ENCODE results near the gene PFKFB2. TPM values are rescaled to one million over a fixed set of nuclear protein-coding genes. Genes with fewer than 3 reads are reported as not detected.

Gene PFKFB2
- total and polyA plus RNA-seq, 2 of the 8 experiments (the other 6 are each of a cell fraction or from before 2014, with no cell fraction given) = 6.7 to 19.1 TPM

DNA sequence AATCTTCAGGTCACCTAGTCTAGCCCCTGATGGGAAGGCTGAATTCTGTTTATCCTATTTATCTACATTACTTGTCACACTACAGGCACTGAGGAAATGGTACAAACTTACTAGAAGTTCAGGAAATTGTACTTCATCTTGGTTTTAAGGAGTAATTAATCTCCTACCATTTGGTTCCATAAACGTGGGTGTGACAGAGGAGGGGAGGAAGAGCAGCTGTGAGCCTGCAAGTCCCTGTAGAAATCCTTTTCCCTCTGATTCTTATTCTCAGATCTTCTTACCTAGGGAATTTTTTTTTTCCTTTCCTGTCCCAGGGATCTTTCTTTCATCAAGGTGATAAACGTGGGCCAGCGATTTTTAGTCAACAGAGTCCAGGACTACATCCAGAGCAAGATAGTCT, 14.1 kb downstream of the PFKFB2 start:
- 84% methylated on average over 3 of the region's 3 CpGs; no CpG with 5 or more reads in 1 of the 2 experiments for WGBS, 2 experiments (ENCODE audit: extremely low coverage in 1 of 2, insufficient coverage in 1 of 2, insufficient read length in 1 of 2, insufficient replicate concordance in 2 of 2, low coverage in 1 of 2, low lambda C conversion rate in 2 of 2, missing lambda C conversion rate in 1 of 2)
- FAIRE-seq (no peak), DNase-seq (ENCODE audit: low read depth in 1 of 2, low spot score in 2 of 2) (no peak)
- peaks cover 3 to 52% (median 34%) of the 10 kb centered on the region in 4 experiments for H3K36me3 ChIP-seq (ENCODE audit: control insufficient read depth in 2 of 4, insufficient read depth in 4 of 4, low read length in 3 of 4)
- H2BK5ac ChIP-seq (ENCODE audit: low read depth, low read length) = no peak overlapping the region
- H2BK12ac ChIP-seq (ENCODE audit: low read depth, low read length) = no peak overlapping the region
- no peak overlapping the region for H3K56ac ChIP-seq (replicated peaks; ENCODE audit: insufficient read length, low read depth, low read length)
- POLR2A ChIA-PET (ENCODE audit: partially characterized antibody) = interaction anchor here (0.9 kb wide), 1 partner anchor 13 kb away, joined by 3 read pairs; no protein-coding TSS in a partner anchor
- H3K79me1 ChIP-seq (ENCODE audit: low read depth, low read length) = 0 out of 2 replicates have a peak, but pooled peaks cover 2% of the 10 kb centered on the region
- no peak overlapping the region for H3K4me3 ChIP-seq (ENCODE audit: extremely low read depth in 1 of 4, insufficient read depth in 2 of 4, low read depth in 3 of 4, low read length in 4 of 4)
- no peak overlapping the region for H3K23ac ChIP-seq (ENCODE audit: insufficient read length)
- H2AK5ac ChIP-seq (ENCODE audit: low read depth, low read length) = no peak overlapping the region
- no peak overlapping the region for H2AFZ ChIP-seq (ENCODE audit: low read length)
- H2BK20ac ChIP-seq (ENCODE audit: low read length) = no peak overlapping the region
- CTCF ChIA-PET (ENCODE audit: partially characterized antibody) = interaction anchor here (1.2 to 1.5 kb wide), 3 partner anchors 8 to 17 kb away, joined by 3 to 5 read pairs (median 4); no protein-coding TSS in a partner anchor
- H2BK15ac ChIP-seq (ENCODE audit: low read length) = no peak overlapping the region
- no peaks in the 10 kb centered on the region for H3K27me3 ChIP-seq (replicated peaks in 1 of 4; ENCODE audit: control insufficient read depth in 3 of 4, extremely low read depth in 1 of 4, insufficient read depth in 3 of 4, low read length in 3 of 4)
- H3K23me2 ChIP-seq (ENCODE audit: low read depth, low read length) = no peaks in the 10 kb centered on the region
- no peak overlapping the region for H3K9ac ChIP-seq (replicated peaks in 1 of 4; ENCODE audit: extremely low read depth in 1 of 4, low read depth in 3 of 4, low read length in 3 of 4)
- no peak overlapping the region for H4K8ac ChIP-seq (ENCODE audit: extremely low read depth, insufficient read depth, low read length)
- H3K79me2 ChIP-seq (ENCODE audit: control insufficient read depth in 1 of 2, insufficient read depth in 2 of 2, low read length in 2 of 2) = no peaks in the 10 kb centered on the region
- no peak for TF ChIP-seq CREB1 (IDR thresholded peaks at IDR 0.05)
- no peak for TF ChIP-seq KDM5A (IDR thresholded peaks at IDR 0.05; ENCODE audit: low read length)
- no peak for TF ChIP-seq SIX5 (IDR thresholded peaks at IDR 0.05; ENCODE audit: low read depth, low read length)
- no peak for TF ChIP-seq SIRT6 (IDR thresholded peaks at IDR 0.05; ENCODE audit: low read length)
- no peak for TF ChIP-seq CBX8 (IDR thresholded peaks at IDR 0.05; ENCODE audit: borderline replicate concordance, low read depth, low read length)
- no peak for TF ChIP-seq RXRA (IDR thresholded peaks at IDR 0.05; ENCODE audit: insufficient read depth, low read depth, low read length)
- no peak for TF ChIP-seq EGR1 (IDR thresholded peaks at IDR 0.05; ENCODE audit: borderline replicate concordance, low read depth, low read length)
- TF ChIP-seq, protein P1, sequence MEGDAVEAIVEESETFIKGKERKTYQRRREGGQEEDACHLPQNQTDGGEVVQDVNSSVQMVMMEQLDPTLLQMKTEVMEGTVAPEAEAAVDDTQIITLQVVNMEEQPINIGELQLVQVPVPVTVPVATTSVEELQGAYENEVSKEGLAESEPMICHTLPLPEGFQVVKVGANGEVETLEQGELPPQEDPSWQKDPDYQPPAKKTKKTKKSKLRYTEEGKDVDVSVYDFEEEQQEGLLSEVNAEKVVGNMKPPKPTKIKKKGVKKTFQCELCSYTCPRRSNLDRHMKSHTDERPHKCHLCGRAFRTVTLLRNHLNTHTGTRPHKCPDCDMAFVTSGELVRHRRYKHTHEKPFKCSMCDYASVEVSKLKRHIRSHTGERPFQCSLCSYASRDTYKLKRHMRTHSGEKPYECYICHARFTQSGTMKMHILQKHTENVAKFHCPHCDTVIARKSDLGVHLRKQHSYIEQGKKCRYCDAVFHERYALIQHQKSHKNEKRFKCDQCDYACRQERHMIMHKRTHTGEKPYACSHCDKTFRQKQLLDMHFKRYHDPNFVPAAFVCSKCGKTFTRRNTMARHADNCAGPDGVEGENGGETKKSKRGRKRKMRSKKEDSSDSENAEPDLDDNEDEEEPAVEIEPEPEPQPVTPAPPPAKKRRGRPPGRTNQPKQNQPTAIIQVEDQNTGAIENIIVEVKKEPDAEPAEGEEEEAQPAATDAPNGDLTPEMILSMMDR (IDR thresholded peaks at IDR 0.05; ENCODE audit: control extremely low read depth in 1 of 3, insufficient read depth in 1 of 3, low read depth in 1 of 3, low read length in 3 of 3) = no peak
- TF ChIP-seq SP2 (IDR thresholded peaks at IDR 0.05; ENCODE audit: low read length) = no peak
- TF ChIP-seq JUND (IDR thresholded peaks at IDR 0.05; ENCODE audit: low read length) = no peak
- H3K4ac ChIP-seq (replicated peaks; ENCODE audit: insufficient read length, low read depth, low read length) = no peak overlapping the region
- H4K5ac ChIP-seq (ENCODE audit: insufficient read length, low read depth, low read length) = no peak overlapping the region
- H2BK120ac ChIP-seq (replicated peaks; ENCODE audit: low read depth, low read length) = no peak overlapping the region
- no peak overlapping the region for H3K18ac ChIP-seq (ENCODE audit: extremely low read depth, low read length)
- no peaks in the 10 kb centered on the region for H3K4me1 ChIP-seq (replicated peaks in 1 of 4; ENCODE audit: control insufficient read depth in 3 of 4, insufficient read depth in 4 of 4, low read length in 3 of 4)
- H4K20me1 ChIP-seq (replicated peaks in 1 of 2; ENCODE audit: control insufficient read depth in 1 of 2, insufficient read depth in 2 of 2, low read length in 2 of 2) = peaks cover 0 to 2% of the 10 kb centered on the region in 2 experiments
- H3K27ac ChIP-seq (ENCODE audit: low read depth, low read length) = no peak overlapping the region
- H3K9me3 ChIP-seq (ENCODE audit: insufficient read depth in 2 of 2, low read depth in 1 of 2, low read length in 1 of 2) = no peaks in the 10 kb centered on the region
- no peak overlapping the region for H3K4me2 ChIP-seq (ENCODE audit: insufficient read depth in 1 of 2, low read depth in 2 of 2, low read length in 2 of 2)
- H3K14ac ChIP-seq (ENCODE audit: insufficient read length) = no peak overlapping the region
- H4K91ac ChIP-seq (replicated peaks; ENCODE audit: insufficient read length, low read length) = no peak overlapping the region

Measured in H1 (cell line).